Activated CD8-positive, alpha-beta memory T cell treated with anti-CD3 and anti-CD28 coated beads, Interleukin-2, amount 10 ng/mL, durations not matched to agents 7 days and 5 days (primary cell): ENCODE results near the gene ASTN2. TPM values are rescaled to one million over a fixed set of nuclear protein-coding genes. Genes with fewer than 3 reads are reported as not detected.

Experiments
- ATAC-seq: fragments of 150-1000 bp; cut with Tn5 transposase; one replicate; pipeline ENCODE4 v1.10.0; 2021; ENCODE audit warnings: moderate library complexity
- CTCF ChIA-PET: fragments of 350-600 bp; sonication (Branson Sonifier 250); formaldehyde crosslinking; loops from one replicate; lab custom pipeline; 2021; ENCODE audit warnings: antibody characterized with exemption; lab: Charles Lee
- DNase-seq: peaks from one replicate; pipeline ENCODE4 v3.0.0-alpha.2; 2020
- H3K27ac Mint-ChIP-seq: one replicate; pipeline ENCODE4 v1.8.0; 2021; ENCODE audit warnings: mild to moderate bottlenecking, mixed read lengths
- H3K27me3 Mint-ChIP-seq: one replicate; pipeline ENCODE4 v1.8.0; 2021; ENCODE audit warnings: mixed read lengths
- H3K36me3 Mint-ChIP-seq: one replicate; pipeline ENCODE4 v1.8.0; 2021; ENCODE audit warnings: mild to moderate bottlenecking, mixed read lengths
- H3K4me1 Mint-ChIP-seq: one replicate; pipeline ENCODE4 v1.8.0; 2021; ENCODE audit warnings: mixed read lengths
- H3K4me3 Mint-ChIP-seq: one replicate; pipeline ENCODE4 v1.8.0; 2021; ENCODE audit warnings: mild to moderate bottlenecking, moderate library complexity, mixed read lengths
- H3K9me3 Mint-ChIP-seq: one replicate; pipeline ENCODE4 v1.8.0; 2022; ENCODE audit warnings: low read depth, mixed read lengths
- total RNA-seq, 2 experiments: library from RNA; stranded (reverse); gene quantifications; one replicate each; pipeline ENCODE4 v1.2.3, GENCODE V29; 2021

The ASTN2 gene
- total RNA-seq, result 1 to 10 TPM; 4.0 to 5.4 TPM

GRCh38 chr9:117414906-117415331 is at the start of gene ASTN2:
Gene ASTN2 (minus strand): TSS chr9:117415057. CDS start chr9:117414938, 119 bp downstream.
- no peak for ATAC-seq

DNA sequence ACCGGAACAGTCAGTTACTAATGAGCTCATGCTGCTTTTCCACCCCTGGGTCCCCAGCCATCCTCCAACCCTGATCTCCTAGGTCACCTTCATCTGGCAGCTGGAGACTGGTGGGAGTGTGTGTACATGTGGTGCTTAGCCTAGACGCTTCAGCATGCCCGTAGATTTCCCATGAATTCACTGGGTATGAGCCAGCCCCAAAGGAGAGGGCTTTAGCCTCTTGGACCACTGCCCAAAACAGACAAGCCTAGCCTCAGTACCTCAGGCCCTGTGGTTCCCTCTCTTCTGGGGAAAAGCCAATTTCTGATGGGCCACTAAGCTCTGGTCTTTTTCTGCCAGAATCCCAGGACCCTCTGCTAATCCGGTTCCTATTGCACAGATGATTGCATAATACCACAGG is 48.0 kb upstream of the ASTN2 start:
- no peaks in the 10 kb centered on the region for H3K27me3 Mint-ChIP-seq
- no peak overlapping the region for H3K4me3 Mint-ChIP-seq
- H3K36me3 Mint-ChIP-seq, result no peaks in the 10 kb centered on the region
- no peak overlapping the region for H3K27ac Mint-ChIP-seq
- H3K4me1 Mint-ChIP-seq, result no peaks in the 10 kb centered on the region
- DNase-seq (no peak), ATAC-seq (no peak)
- no peaks in the 10 kb centered on the region for H3K9me3 Mint-ChIP-seq
- CTCF ChIA-PET, result interaction anchor here (1.6 kb wide), 1 partner anchor 10 kb away, joined by 4 read pairs; no protein-coding TSS in a partner anchor

More at GRCh38 chr9:117414906-117415331, at the start of gene ASTN2:
- Mint-ChIP-seq H3K4me1 (no peaks in the 10 kb centered on the region), H3K27ac (no peak within 1 kb of the TSS), H3K4me3 (no peak within 1 kb of the TSS), H3K9me3 (no peaks in the 10 kb centered on the region), H3K27me3 (peaks cover 28% of the 10 kb centered on the region), H3K36me3 (no peaks in the 10 kb centered on the region)
- DNase-seq, result no peak
- CTCF ChIA-PET, result no interaction called here

DNA sequence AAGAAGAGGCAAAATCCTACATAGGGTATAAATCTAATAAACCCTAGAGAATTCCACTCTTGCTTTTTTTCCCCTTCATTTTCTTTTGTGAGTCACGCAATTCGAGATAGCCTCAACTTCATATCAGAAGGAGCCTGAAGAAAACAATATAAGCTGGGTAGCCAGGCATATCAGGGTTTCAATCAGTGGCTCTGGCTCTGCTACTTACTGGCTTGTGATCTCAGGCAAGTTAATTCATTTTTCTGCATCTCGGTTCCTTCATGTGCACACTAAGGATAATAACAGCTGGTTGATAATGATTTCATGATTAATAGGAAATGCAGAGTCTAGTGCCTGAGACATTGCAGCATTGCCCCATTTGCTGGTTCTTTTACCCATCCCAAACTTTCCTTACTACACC is 46.5 kb upstream of the ASTN2 start:
- H3K4me1 Mint-ChIP-seq, result no peaks in the 10 kb centered on the region
- H3K27ac Mint-ChIP-seq, result no peak overlapping the region
- DNase-seq (no peak), ATAC-seq (no peak)
- H3K4me3 Mint-ChIP-seq, result no peak overlapping the region
- no peaks in the 10 kb centered on the region for H3K36me3 Mint-ChIP-seq
- CTCF ChIA-PET, result interaction anchor here (1.6 kb wide), 1 partner anchor 9 kb away, joined by 4 read pairs; no protein-coding TSS in a partner anchor
- no peaks in the 10 kb centered on the region for H3K27me3 Mint-ChIP-seq
- no peaks in the 10 kb centered on the region for H3K9me3 Mint-ChIP-seq

DNA sequence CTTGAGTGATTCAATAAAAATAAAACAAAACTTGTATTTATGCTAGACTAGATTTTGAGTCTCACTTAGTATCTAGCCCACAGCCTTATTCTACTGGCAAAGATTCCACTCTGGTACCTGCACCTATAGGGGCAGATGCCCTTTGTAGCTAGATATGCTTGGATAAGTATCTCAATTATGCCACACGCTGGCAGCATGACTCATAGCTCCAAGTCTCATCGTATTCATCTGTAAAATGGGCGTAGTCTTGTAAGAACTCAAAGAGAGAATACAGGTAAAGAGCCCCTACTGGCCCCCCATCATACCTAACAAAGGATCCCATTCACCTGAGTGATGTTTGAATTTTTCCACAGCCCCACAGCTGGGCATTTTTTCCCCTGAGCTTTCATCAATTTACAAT is 45.9 kb upstream of the ASTN2 start:
- Mint-ChIP-seq H3K36me3 (no peaks in the 10 kb centered on the region), H3K27me3 (no peaks in the 10 kb centered on the region), H3K4me3 (no peak overlapping the region), H3K9me3 (no peaks in the 10 kb centered on the region), H3K4me1 (no peaks in the 10 kb centered on the region), H3K27ac (no peak overlapping the region)
- ATAC-seq (no peak), DNase-seq (no peak)
- CTCF ChIA-PET, result no interaction called here

GRCh38 chr9:117459913-117460312 is 45.1 kb upstream of the ASTN2 start:
- Mint-ChIP-seq H3K36me3 (no peaks in the 10 kb centered on the region), H3K27ac (no peak overlapping the region)
- CTCF ChIA-PET, result no interaction called here

GRCh38 chr9:117458066-117458465 is 43.2 kb upstream of the ASTN2 start:
- Mint-ChIP-seq H3K4me3 (no peak overlapping the region), H3K27ac (no peak overlapping the region), H3K27me3 (no peaks in the 10 kb centered on the region), H3K9me3 (no peaks in the 10 kb centered on the region), H3K36me3 (no peaks in the 10 kb centered on the region), H3K4me1 (no peaks in the 10 kb centered on the region)
- CTCF ChIA-PET, result interaction anchor here (1.1 kb wide), 1 partner anchor 29 kb away, joined by 3 read pairs; no protein-coding TSS in a partner anchor
- no peak for DNase-seq
- no peak for ATAC-seq

More at GRCh38 chr9:117459913-117460312, 45.1 kb upstream of the ASTN2 start:
- Mint-ChIP-seq H3K4me1 (no peaks in the 10 kb centered on the region), H3K4me3 (no peak overlapping the region), H3K27me3 (no peaks in the 10 kb centered on the region), H3K9me3 (no peaks in the 10 kb centered on the region)
- no peak for DNase-seq
- no peak for ATAC-seq

GRCh38 chr9:117454711-117455110 is 39.9 kb upstream of the ASTN2 start:
- Mint-ChIP-seq H3K4me3 (no peak overlapping the region), H3K4me1 (no peaks in the 10 kb centered on the region)
- ATAC-seq, result no peak

GRCh38 chr9:117453737-117454136 is 38.9 kb upstream of the ASTN2 start:
- ATAC-seq, result no peak

More at GRCh38 chr9:117454711-117455110, 39.9 kb upstream of the ASTN2 start:
- DNase-seq, result no peak
- H3K27ac Mint-ChIP-seq, result no peak overlapping the region
- no peaks in the 10 kb centered on the region for H3K9me3 Mint-ChIP-seq
- CTCF ChIA-PET, result no interaction called here
- H3K27me3 Mint-ChIP-seq, result no peaks in the 10 kb centered on the region
- no peaks in the 10 kb centered on the region for H3K36me3 Mint-ChIP-seq

DNA sequence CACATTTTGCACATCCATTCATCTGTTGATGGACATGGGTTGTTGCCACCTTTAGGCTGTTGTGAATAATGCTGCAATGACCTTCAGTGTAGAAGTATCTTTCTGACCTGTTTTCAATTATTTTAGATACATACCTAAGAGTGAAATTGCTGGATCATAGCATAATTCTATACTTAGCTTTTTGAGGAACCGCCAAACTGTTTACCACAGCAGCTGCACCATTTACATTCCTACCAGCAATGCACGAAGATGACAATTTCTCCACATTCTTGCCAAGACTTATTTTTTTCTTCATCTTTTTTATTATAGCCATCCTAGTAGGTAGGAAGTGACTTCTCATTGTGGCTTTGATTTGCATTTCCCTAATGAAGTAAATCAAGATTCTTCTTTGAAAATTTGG is 36.5 kb upstream of the ASTN2 start:
- Mint-ChIP-seq H3K4me3 (no peak overlapping the region), H3K4me1 (no peaks in the 10 kb centered on the region), H3K27me3 (no peaks in the 10 kb centered on the region), H3K9me3 (no peaks in the 10 kb centered on the region), H3K27ac (no peak overlapping the region), H3K36me3 (no peaks in the 10 kb centered on the region)
- ATAC-seq (no peak), DNase-seq (no peak)
- CTCF ChIA-PET, result no interaction called here

More at GRCh38 chr9:117453737-117454136, 38.9 kb upstream of the ASTN2 start:
- CTCF ChIA-PET, result interaction anchor here (1.6 kb wide), 1 partner anchor 9 kb away, joined by 4 read pairs; no protein-coding TSS in a partner anchor
- Mint-ChIP-seq H3K27me3 (no peaks in the 10 kb centered on the region), H3K9me3 (no peaks in the 10 kb centered on the region), H3K27ac (no peak overlapping the region), H3K36me3 (no peaks in the 10 kb centered on the region), H3K4me1 (no peaks in the 10 kb centered on the region), H3K4me3 (no peak overlapping the region)
- DNase-seq, result no peak

DNA sequence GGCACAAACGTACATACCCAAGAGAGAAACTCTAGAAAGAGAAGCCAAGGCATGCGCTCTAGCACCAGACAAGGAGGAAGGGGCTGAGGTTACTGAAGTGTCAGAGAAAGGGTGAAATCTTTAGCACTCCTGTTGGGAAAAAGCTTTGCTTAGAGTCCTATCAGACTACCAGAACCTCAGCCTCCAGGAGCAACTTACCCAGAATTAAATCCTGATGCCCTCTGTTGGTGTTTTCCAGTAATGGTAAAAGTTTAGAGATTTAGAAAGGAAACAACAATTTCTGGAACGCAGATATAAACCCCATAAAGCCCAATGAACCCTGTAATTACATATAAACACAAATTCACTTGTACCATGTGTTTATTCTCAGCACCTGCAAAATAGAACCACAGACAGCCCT is 33.2 kb upstream of the ASTN2 start:
- Mint-ChIP-seq H3K27me3 (no peaks in the 10 kb centered on the region), H3K9me3 (no peaks in the 10 kb centered on the region), H3K4me3 (no peak overlapping the region), H3K36me3 (no peaks in the 10 kb centered on the region), H3K4me1 (no peaks in the 10 kb centered on the region), H3K27ac (no peak overlapping the region)
- ATAC-seq (no peak), DNase-seq (no peak)
- CTCF ChIA-PET, result no interaction called here

DNA sequence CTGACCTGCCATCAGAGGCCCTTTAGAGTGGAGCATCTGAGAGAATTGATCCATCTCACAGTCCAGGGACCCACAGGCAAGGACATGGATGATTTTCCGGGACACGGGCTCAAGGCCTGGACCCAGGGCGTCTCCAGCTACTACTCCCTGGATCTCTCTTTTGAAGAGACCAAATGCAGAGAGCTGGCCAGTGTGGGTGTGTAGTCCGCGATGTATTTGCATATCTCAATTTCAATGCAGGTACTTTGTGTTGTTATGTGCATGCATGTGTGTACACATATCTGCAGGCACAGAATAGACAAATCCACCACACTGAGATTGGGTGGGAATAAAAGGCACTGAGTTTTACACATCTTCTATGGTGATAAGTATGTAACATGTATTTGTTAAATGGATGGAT is 30.8 kb upstream of the ASTN2 start:
- ATAC-seq (no peak), DNase-seq (no peak)
- no peak overlapping the region for H3K4me3 Mint-ChIP-seq
- H3K27me3 Mint-ChIP-seq, result no peaks in the 10 kb centered on the region
- H3K4me1 Mint-ChIP-seq, result no peaks in the 10 kb centered on the region
- no peak overlapping the region for H3K27ac Mint-ChIP-seq
- CTCF ChIA-PET, result no interaction called here
- H3K36me3 Mint-ChIP-seq, result no peaks in the 10 kb centered on the region
- no peaks in the 10 kb centered on the region for H3K9me3 Mint-ChIP-seq

DNA sequence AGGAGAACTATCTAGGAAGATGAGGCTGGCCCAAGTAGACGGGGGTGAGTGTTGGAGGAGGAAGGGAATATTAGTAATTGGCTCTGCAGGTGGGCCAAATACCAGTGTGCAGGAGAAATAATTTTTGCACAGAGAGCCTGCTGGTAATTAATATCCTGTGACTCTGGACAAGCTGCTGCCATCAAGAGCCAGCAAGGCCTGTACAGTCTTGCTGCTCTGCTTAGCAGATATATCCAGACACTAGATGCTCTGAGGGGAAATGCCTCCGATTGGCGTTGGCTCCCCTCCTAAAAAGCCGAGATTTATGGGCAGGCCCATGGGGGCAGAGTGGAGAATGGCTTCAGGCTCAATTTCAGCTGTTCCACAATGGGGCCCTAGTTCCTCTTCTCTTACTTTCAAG is 29.6 kb upstream of the ASTN2 start:
- Mint-ChIP-seq H3K27me3 (no peaks in the 10 kb centered on the region), H3K36me3 (no peaks in the 10 kb centered on the region), H3K4me3 (no peak overlapping the region), H3K9me3 (no peaks in the 10 kb centered on the region), H3K4me1 (no peaks in the 10 kb centered on the region), H3K27ac (no peak overlapping the region)
- ATAC-seq, result no peak
- DNase-seq, result no peak
- CTCF ChIA-PET, result no interaction called here

- CTCF ChIA-PET, result no interaction called here
- Mint-ChIP-seq H3K36me3 (no peaks in the 10 kb centered on the region), H3K9me3 (no peaks in the 10 kb centered on the region), H3K27ac (no peak overlapping the region), H3K27me3 (no peaks in the 10 kb centered on the region), H3K4me3 (no peak overlapping the region), H3K4me1 (no peaks in the 10 kb centered on the region)
- no peak for ATAC-seq
- no peak for DNase-seq
Measured at GRCh38 chr9:117437283-117437682, 22.4 kb upstream of the ASTN2 start.

DNA sequence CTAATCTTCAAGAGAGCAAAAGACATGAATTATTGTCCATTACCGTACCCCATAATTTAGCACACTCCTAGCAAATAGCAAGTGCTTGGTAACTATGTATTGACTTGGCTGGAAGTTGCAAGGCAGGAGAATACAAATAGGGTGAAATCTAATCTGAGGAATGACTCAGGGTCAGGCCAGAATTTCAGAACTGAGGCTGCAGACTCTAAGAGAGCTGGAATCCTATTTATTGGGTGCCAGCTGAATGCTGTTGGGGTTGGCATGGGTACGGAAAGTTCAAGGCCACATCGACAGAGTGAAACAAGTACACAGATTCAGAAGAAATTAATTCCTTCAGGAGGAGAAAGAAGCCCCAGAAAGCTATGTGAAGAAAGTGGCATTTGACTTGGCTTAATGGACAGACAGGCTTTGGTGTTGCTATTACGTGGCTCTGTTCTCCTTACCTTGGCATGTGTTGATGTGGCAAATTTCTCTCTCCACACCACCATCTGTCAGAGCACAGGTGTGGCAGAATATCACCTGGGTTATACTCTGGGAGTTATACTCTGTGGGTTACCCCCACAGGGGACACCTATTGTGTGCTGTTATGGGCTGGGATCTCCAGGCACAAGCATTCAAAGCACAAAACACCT is 20.9 kb upstream of the ASTN2 start:
- Mint-ChIP-seq H3K4me1 (no peaks in the 10 kb centered on the region), H3K27ac (no peak overlapping the region), H3K4me3 (no peak overlapping the region), H3K27me3 (no peaks in the 10 kb centered on the region), H3K9me3 (no peaks in the 10 kb centered on the region), H3K36me3 (no peaks in the 10 kb centered on the region)
- CTCF ChIA-PET, result no interaction called here
- ATAC-seq, result no peak
- no peak for DNase-seq
